GM12878 (cell line): ENCODE measurements around the gene SNX21. TPM values are rescaled to one million over a fixed set of nuclear protein-coding genes. Genes with fewer than 3 reads are reported as not detected.

Source experiments
- ATAC-seq: fragments of 200-7000 bp; cut with Tn5 transposase; 3 replicates; pipeline ENCODE4 v1.9.1; 2020; ENCODE audit warnings: mild to moderate bottlenecking, moderate library complexity
- BruUV-seq: library from RNA; stranded (reverse); fragments of 400-500 nt; replicated peaks from 2 replicates; lab custom pipeline; 2021; lab: Mats Ljungman, UMichigan
- CTCF ChIA-PET: fragments of 300-600 bp; sonication (Branson Sonifier 250); formaldehyde crosslinking; extraction: SDS; loops from one replicate; lab custom pipeline; 2021; ENCODE audit warnings: inconsistent platforms; lab: Yijun Ruan, JAX
- POLR2A ChIA-PET: fragments of 350-600 bp; formaldehyde crosslinking; extraction: SDS; loops from one replicate; lab custom pipeline; 2021; ENCODE audit warnings: inconsistent platforms; lab: Charles Lee
- RAD21 ChIA-PET: fragments of 300-600 bp; sonication (Branson Sonifier 250); formaldehyde crosslinking; loops from one replicate; lab custom pipeline; 2023; ENCODE audit warnings: antibody characterized with exemption; ENCODE audit not compliant: unreplicated experiment; lab: Charles Lee
- SMC1A ChIA-PET: fragments of 300-600 bp; sonication (Branson Sonifier 250); formaldehyde crosslinking; loops from one replicate; lab custom pipeline; 2023; ENCODE audit not compliant: unreplicated experiment, uncharacterized antibody; lab: Charles Lee
- DNase-seq: peaks from one replicate; pipeline ENCODE4 v3.0.0-alpha.2; 2011; ENCODE audit warnings: low read depth, low spot score
- FAIRE-seq: peaks from 3 replicates; lab custom pipeline; 2011; peaks lifted over from hg19 to GRCh38; lab: Jason Lieb, UNC
- H2AFZ ChIP-seq: 2 replicates; pipeline ENCODE4 v1.6.0; 2011; ENCODE audit warnings: low read depth, low read length, control low read depth; ENCODE audit not compliant: control insufficient read depth
- H3K27ac ChIP-seq: 2 replicates; pipeline ENCODE4 v1.5.1; 2011; ENCODE audit warnings: control low read depth; ENCODE audit not compliant: control insufficient read depth, insufficient read depth
- H3K27me3 ChIP-seq, 2 experiments: replicated peaks in 1 of 2; 2 replicates each; pipeline versions ENCODE4 v1.6.0 to v1.6.1; 2011; ENCODE audit warnings: low read length in 1 of 2; ENCODE audit not compliant: control insufficient read depth in 2 of 2, insufficient read depth in 2 of 2
- H3K36me3 ChIP-seq, 2 experiments: 2 replicates each; pipeline ENCODE4 v1.5.1; 2011; ENCODE audit warnings: low read length in 1 of 2; ENCODE audit not compliant: control insufficient read depth in 2 of 2, insufficient read depth in 2 of 2
- H3K4me1 ChIP-seq: 2 replicates; pipeline ENCODE4 v1.6.1; 2011; ENCODE audit warnings: mild to moderate bottlenecking, low read length, moderate library complexity, mixed read lengths; ENCODE audit not compliant: control insufficient read depth, insufficient read depth
- H3K4me2 ChIP-seq: 2 replicates; pipeline ENCODE4 v1.6.0; 2011; ENCODE audit warnings: control low read depth; ENCODE audit not compliant: control insufficient read depth, insufficient read depth
- H3K4me3 ChIP-seq: fragments of 200-600 bp; sonication (generic); 2 replicates; pipeline ENCODE4 v1.5.1; 2016
- H3K79me2 ChIP-seq: 2 replicates; pipeline ENCODE4 v1.6.0; 2011; ENCODE audit warnings: low read length; ENCODE audit not compliant: control insufficient read depth, insufficient read depth
- H3K9ac ChIP-seq: 2 replicates; pipeline ENCODE4 v1.8.0; 2011; ENCODE audit warnings: low read length, control low read depth, mixed read lengths; ENCODE audit not compliant: control insufficient read depth, insufficient read depth
- H3K9me3 ChIP-seq: replicated peaks from 3 replicates; pipeline ENCODE4 v1.5.1; 2011; ENCODE audit warnings: mild to moderate bottlenecking, low read length; ENCODE audit not compliant: control insufficient read depth, insufficient read depth
- H4K20me1 ChIP-seq: 2 replicates; pipeline ENCODE4 v1.6.0; 2011; ENCODE audit not compliant: control insufficient read depth, insufficient read depth
- CHD2 ChIP-seq: IDR thresholded peaks from 2 replicates; pipeline ENCODE4 v1.6.1; 2011; ENCODE audit warnings: low read depth, low read length, improper control_type of control experiment, borderline replicate concordance
- HDAC2 ChIP-seq: fragments of 200-600 bp; sonication (generic); IDR thresholded peaks from 2 replicates; pipeline ENCODE4 v1.6.1; 2017
- MXI1 ChIP-seq: fragments of 150-350 bp; IDR thresholded peaks from 2 replicates; pipeline ENCODE4 v1.6.1; 2011; ENCODE audit warnings: low read depth, mild to moderate bottlenecking, inconsistent platforms, low read length, improper control_type of control experiment
- NR2F1 ChIP-seq: fragments of 450-650 bp; conservative IDR thresholded peaks from 2 replicates; pipeline ENCODE4 v1.6.1; 2017; ENCODE audit warnings: mild to moderate bottlenecking
- POLR2A ChIP-seq: IDR thresholded peaks from 2 replicates; pipeline ENCODE4 v1.6.1; 2011; ENCODE audit warnings: low read depth, mild to moderate bottlenecking, low read length
- RUNX3 ChIP-seq: IDR thresholded peaks from 2 replicates; pipeline ENCODE4 v1.6.1; 2012; ENCODE audit warnings: low read length, inconsistent platforms
- WGBS: methylation state at CpG from one replicate; pipeline ENCODE4 v1.1.6; 2016; ENCODE audit warnings: low lambda C conversion rate; ENCODE audit not compliant: insufficient replicate concordance, insufficient coverage; ENCODE audit errors: missing lambda C conversion rate; 5-methylcytosine and 5-hydroxymethylcytosine counted together
- in situ Hi-C: fragments of 300-500 bp; cut with MboI; formaldehyde crosslinking; loops from 9 replicates; pipeline ENCODE4 v1.14.3; 2018; ENCODE audit warnings: mixed read lengths
- intact Hi-C: fragments of 100-400 bp; cut with micrococcal nuclease; formaldehyde crosslinking; loops from one replicate; pipeline ENCODE4 v1.14.2; 2022; ENCODE audit not compliant: unreplicated experiment
- polyA plus RNA-seq, 11 experiments: library from polyadenylated mRNA; depleted of rRNA in 4 of 11; unstranded in 6 of 11; stranded (reverse) in 5 of 11; fragments of >200 nt; fragmentation: Nextera tagmentation in 4 of 11; fragmentation: Illumina TruSeq in 1 of 11; extraction: Ambion mirVana in 4 of 11; extraction: Trizol in 1 of 11; gene quantifications; 1 replicate in 1 of 11; 2 replicates in 10 of 11; pipeline versions ENCODE4 v1.2.1 to v1.2.3, GENCODE V29; 2011 to 2016; ENCODE audit warnings: inconsistent platforms in 2 of 11, missing spikeins in 2 of 11, low read depth in 1 of 11
- total RNA-seq, 4 experiments: library from RNA; depleted of rRNA in 3 of 4; stranded (reverse); fragments of >200 nt in 3 of 4; fragmentation: Illumina TruSeq in 1 of 4; extraction: Trizol in 1 of 4; gene quantifications; 2 replicates each; pipeline versions ENCODE4 v1.2.1 to v1.2.3, GENCODE V29; 2013 to 2021

The SNX21 gene
- total and polyA plus RNA-seq, 10 of the 15 experiments (the other 5 are each of a cell fraction or from before 2014, with no cell fraction given), result 0.10 to 1.4 (median 0.57) TPM

GRCh38 chr20:45813489-45813888, 20.1 kb upstream of the SNX21 start (continued):
- TF ChIP-seq NR2F1, result no peak
- TF ChIP-seq RUNX3, result no peak
- no peak for TF ChIP-seq MXI1
- no peak for TF ChIP-seq CHD2
- no peak for TF ChIP-seq HDAC2
- TF ChIP-seq, all 136 proteins: peak for 0

GRCh38 chr20:45814314-45814713, 19.3 kb upstream of the SNX21 start:
- WGBS, result 98% methylated on average over 3 of the region's 3 CpGs
- intact Hi-C loops, result loop anchor here (5.0 kb wide), 2 partner anchors 43 to 148 kb away; partner anchors contain the start of genes ACOT8 and ZSWIM3
- Histone ChIP-seq H3K9ac (no peak overlapping the region), H3K9me3 (no peaks in the 10 kb centered on the region; the same call in 2 of the 3 replicates), H3K79me2 (peaks cover 20% of the 10 kb centered on the region), H3K4me3 (peak overlapping the region; percentile 38; the same call in 1 of the 2 replicates), H3K4me1 (no peaks in the 10 kb centered on the region), H3K36me3 (peaks cover 13 to 25% of the 10 kb centered on the region in 2 experiments), H4K20me1 (no peaks in the 10 kb centered on the region), H3K27me3 (no peaks in the 10 kb centered on the region), H3K27ac (no peak overlapping the region), H3K4me2 (peak overlapping the region; percentile 70), H2AFZ (no peak overlapping the region)
- in situ Hi-C loops, result loop anchor here (25.0 kb wide), 1 partner anchor 548 kb away; no protein-coding TSS in a partner anchor
- no TSS peak for BruUV-seq
- ChIA-PET SMC1A (interaction anchor here (0.5 to 1.9 kb wide), 5 partner anchors 15 to 156 kb away, joined by 3 to 6 read pairs (median 4); no protein-coding TSS in a partner anchor), POLR2A (interaction anchor here (1.0 to 1.5 kb wide), 3 partner anchors 44 to 139 kb away, joined by 3 read pairs; partner anchors contain the start of gene PCIF1), RAD21 (interaction anchor here (1.5 to 2.5 kb wide), 4 partner anchors 10 to 67 kb away, joined by 3 to 9 read pairs (median 6); partner anchors contain the start of gene ZSWIM1), CTCF (interaction anchor here (0.6 to 2.5 kb wide), 5 partner anchors 15 to 156 kb away, joined by 3 to 18 read pairs (median 5); no protein-coding TSS in a partner anchor)
- ATAC-seq, result no peak
- no peak for DNase-seq
- no peak for FAIRE-seq
- TF ChIP-seq CHD2 (no peak), POLR2A (peak; percentile 24; the same call in 1 of the 2 replicates)
